Fibroblast of the aortic adventitia (primary cell): ENCODE measurements around the gene CREG1. TPM values are rescaled to one million over a fixed set of nuclear protein-coding genes. Genes with fewer than 3 reads are reported as not detected.
"Not testable (repeated sequence)": the region's sequence is repeated elsewhere in the genome, so short reads cannot be mapped to it uniquely, and the experiment has no call there.

Experiments used
- DNase-seq: peaks from one replicate; pipeline ENCODE4 v3.0.0-alpha.2; 2010; ENCODE audit warnings: low read depth
- H3K4me3 ChIP-seq: 2 replicates; pipeline ENCODE4 v1.5.1; 2011; ENCODE audit warnings: low read depth, mild to moderate bottlenecking, control low read depth, low read length, moderate library complexity
- CTCF ChIP-seq: IDR thresholded peaks from 2 replicates; pipeline ENCODE4 v1.5.1; 2011; ENCODE audit warnings: mild to moderate bottlenecking, low read length, control low read depth, inconsistent platforms; ENCODE audit not compliant: insufficient read depth
- total RNA-seq: library from RNA; depleted of rRNA; stranded (reverse); fragments of >200 nt; gene quantifications from 2 replicates; pipeline ENCODE4 v1.2.3, GENCODE V29; 2012; ENCODE audit warnings: low replicate concordance

The CREG1 gene
- total RNA-seq, 1 donor: 91.4 TPM

- no peak overlapping the region for H3K4me3 ChIP-seq
- DNase-seq: no peak
- TF ChIP-seq CTCF: no peak
These were observed 12.4 kb upstream of the CREG1 start for GRCh38 chr1:167565922-167566321.

GRCh38 chr1:167564612-167565270 lies 11.2 kb upstream of the CREG1 start:
- no peak overlapping the region for H3K4me3 ChIP-seq
- peak; percentile 27 for DNase-seq
- TF ChIP-seq CTCF: no peak

GRCh38 chr1:167563579-167564246 lies 10.2 kb upstream of the CREG1 start:
- TF ChIP-seq CTCF: no peak
- no peak for DNase-seq
- H3K4me3 ChIP-seq: no peak overlapping the region

- H3K4me3 ChIP-seq: no peak overlapping the region
- TF ChIP-seq CTCF: no peak
- DNase-seq: peak; percentile 28
These were observed 9.1 kb upstream of the CREG1 start for GRCh38 chr1:167562702-167563101.

- DNase-seq: no peak
- no peak overlapping the region for H3K4me3 ChIP-seq
- TF ChIP-seq CTCF: no peak
These were observed 8.2 kb upstream of the CREG1 start for GRCh38 chr1:167561753-167562152.

- peak; percentile 86 for DNase-seq
These were observed 2.6 kb upstream of the CREG1 start for GRCh38 chr1:167555971-167556714.

GRCh38 chr1:167555072-167555471 lies 1.5 kb upstream of the CREG1 start:
- not testable (repeated sequence) for DNase-seq, H3K4me3 ChIP-seq

More at GRCh38 chr1:167555971-167556714, 2.6 kb upstream of the CREG1 start:
- peak; percentile 86 for TF ChIP-seq CTCF
- no peak overlapping the region for H3K4me3 ChIP-seq
